ENCODE data around the gene TTC31.

Gene TTC31

GRCh38 chr2:74488643-74489481, 6.0 kb downstream of the TTC31 start:
- Histone ChIP-seq H2AK5ac (ENCODE audit: low read length) (no peak overlapping the region), H2BK5ac (ENCODE audit: low read length) (no peak overlapping the region), H3K79me1 (ENCODE audit: low read length) (no peaks in the 10 kb centered on the region), H3K27ac (ENCODE audit: low read depth, low read length) (no peak overlapping the region), H3K79me2 (ENCODE audit: control insufficient read depth, insufficient read depth, low read length) (no peaks in the 10 kb centered on the region), H3K4me1 (ENCODE audit: control insufficient read depth, low read depth, low read length) (no peaks in the 10 kb centered on the region), H3K9ac (ENCODE audit: low read length) (no peak overlapping the region), H3K36me3 (ENCODE audit: control insufficient read depth, insufficient read depth, low read length) (peaks cover 8% of the 10 kb centered on the region), H3K4ac (ENCODE audit: low read depth, low read length) (no peak overlapping the region), H3K27me3 (ENCODE audit: insufficient read depth, low read length, poor library complexity) (no peaks in the 10 kb centered on the region), H3K56ac (ENCODE audit: low read length) (no peak overlapping the region), H2BK15ac (replicated peaks; ENCODE audit: low read depth) (no peak overlapping the region), H4K8ac (ENCODE audit: low read depth, low read length) (no peak overlapping the region), H4K5ac (ENCODE audit: low read length) (no peak overlapping the region), H3K4me2 (ENCODE audit: low read length) (no peak overlapping the region), H3K4me3 (ENCODE audit: low read length) (no peak overlapping the region), H3K18ac (ENCODE audit: low read length) (no peak overlapping the region), H3K23ac (ENCODE audit: low read length) (no peak overlapping the region), H2BK120ac (ENCODE audit: low read depth, low read length) (no peak overlapping the region)
- no peak for DNase-seq
- no CpG with 5 or more reads among the region's 9 CpGs for WGBS (ENCODE audit: extremely low coverage, insufficient coverage, low lambda C conversion rate)

GRCh38 chr2:74489906-74490305, 7.0 kb downstream of the TTC31 start:
- Histone ChIP-seq H3K4me3 (ENCODE audit: low read length) (no peak overlapping the region), H4K8ac (ENCODE audit: low read depth, low read length) (no peak overlapping the region), H3K56ac (ENCODE audit: low read length) (no peak overlapping the region), H3K27ac (ENCODE audit: low read depth, low read length) (no peak overlapping the region), H3K79me2 (ENCODE audit: control insufficient read depth, insufficient read depth, low read length) (no peaks in the 10 kb centered on the region), H3K18ac (ENCODE audit: low read length) (no peak overlapping the region), H2BK5ac (ENCODE audit: low read length) (no peak overlapping the region), H4K5ac (ENCODE audit: low read length) (no peak overlapping the region), H3K27me3 (ENCODE audit: insufficient read depth, low read length, poor library complexity) (no peaks in the 10 kb centered on the region), H2AK5ac (ENCODE audit: low read length) (no peak overlapping the region), H3K4me1 (ENCODE audit: control insufficient read depth, low read depth, low read length) (no peaks in the 10 kb centered on the region), H3K79me1 (ENCODE audit: low read length) (no peaks in the 10 kb centered on the region), H3K9ac (ENCODE audit: low read length) (no peak overlapping the region), H3K36me3 (ENCODE audit: control insufficient read depth, insufficient read depth, low read length) (peaks cover 8% of the 10 kb centered on the region), H3K4ac (ENCODE audit: low read depth, low read length) (no peak overlapping the region), H2BK15ac (replicated peaks; ENCODE audit: low read depth) (no peak overlapping the region), H3K4me2 (ENCODE audit: low read length) (no peak overlapping the region), H2BK120ac (ENCODE audit: low read depth, low read length) (no peak overlapping the region), H3K23ac (ENCODE audit: low read length) (no peak overlapping the region)
- no CpG with 5 or more reads among the region's 9 CpGs for WGBS (ENCODE audit: extremely low coverage, insufficient coverage, low lambda C conversion rate)
- no peak for DNase-seq

DNA sequence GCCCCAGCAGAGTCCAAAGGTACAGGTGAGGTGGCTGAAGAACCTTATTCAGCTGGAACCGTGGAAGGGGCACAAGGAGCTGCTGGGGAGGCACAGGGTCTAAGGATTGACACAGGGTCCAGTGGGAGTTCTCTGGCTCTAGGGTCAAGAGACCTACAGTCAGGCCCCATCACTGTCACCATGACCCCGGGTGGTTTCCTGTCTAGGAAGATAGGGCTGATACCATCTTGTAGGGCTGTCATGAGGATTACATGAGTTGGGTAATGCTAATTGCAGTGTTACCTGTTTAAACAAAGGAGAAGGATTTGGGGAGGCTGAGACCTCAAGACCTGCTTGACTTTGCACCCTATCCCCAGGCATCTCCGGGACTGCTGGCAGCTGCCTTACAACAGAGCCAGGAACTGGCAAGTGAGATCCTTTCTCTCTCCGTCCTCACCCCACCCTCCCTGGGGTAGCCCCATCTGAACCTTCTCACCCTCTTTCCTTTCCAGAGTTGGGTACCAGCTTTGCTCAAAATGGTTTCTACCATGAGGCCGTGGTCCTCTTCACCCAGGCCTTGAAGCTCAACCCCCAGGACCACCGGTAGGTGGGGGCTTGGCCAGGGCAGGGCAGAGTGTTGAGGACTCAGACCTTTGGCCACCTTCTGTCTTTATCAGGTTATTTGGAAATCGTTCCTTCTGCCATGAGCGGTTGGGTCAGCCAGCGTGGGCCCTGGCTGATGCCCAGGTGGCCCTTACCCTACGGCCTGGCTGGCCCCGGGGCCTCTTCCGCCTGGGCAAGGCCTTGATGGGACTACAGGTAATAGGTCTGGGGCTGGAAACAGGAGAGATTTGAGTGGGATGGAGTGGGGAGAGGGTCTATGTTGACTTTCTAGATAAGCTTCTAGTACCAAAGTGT, 9.0 kb downstream of the TTC31 start:
- H3K79me2 ChIP-seq (ENCODE audit: control insufficient read depth, insufficient read depth, low read length) = no peaks in the 10 kb centered on the region

GRCh38 chr2:74493546-74493945, 10.7 kb downstream of the TTC31 start:
- Histone ChIP-seq H3K4ac (ENCODE audit: low read depth, low read length) (no peak overlapping the region), H3K4me1 (ENCODE audit: control insufficient read depth, low read depth, low read length) (peaks cover 1% of the 10 kb centered on the region), H3K23ac (ENCODE audit: low read length) (no peak overlapping the region), H3K36me3 (ENCODE audit: control insufficient read depth, insufficient read depth, low read length) (peaks cover 8% of the 10 kb centered on the region), H4K8ac (ENCODE audit: low read depth, low read length) (no peak overlapping the region), H2AK5ac (ENCODE audit: low read length) (no peak overlapping the region), H3K27ac (ENCODE audit: low read depth, low read length) (no peak overlapping the region), H3K56ac (ENCODE audit: low read length) (no peak overlapping the region), H2BK120ac (ENCODE audit: low read depth, low read length) (no peak overlapping the region), H3K4me3 (ENCODE audit: low read length) (no peak overlapping the region), H4K5ac (ENCODE audit: low read length) (no peak overlapping the region), H3K4me2 (ENCODE audit: low read length) (no peak overlapping the region), H2BK5ac (ENCODE audit: low read length) (no peak overlapping the region), H3K18ac (ENCODE audit: low read length) (no peak overlapping the region), H3K9ac (ENCODE audit: low read length) (no peak overlapping the region), H3K27me3 (ENCODE audit: insufficient read depth, low read length, poor library complexity) (peaks cover 21% of the 10 kb centered on the region), H2BK15ac (replicated peaks; ENCODE audit: low read depth) (no peak overlapping the region), H3K79me1 (ENCODE audit: low read length) (no peaks in the 10 kb centered on the region), H3K79me2 (ENCODE audit: control insufficient read depth, insufficient read depth, low read length) (no peaks in the 10 kb centered on the region)
- DNase-seq = no peak
- no CpG with 5 or more reads among the region's 3 CpGs for WGBS (ENCODE audit: extremely low coverage, insufficient coverage, low lambda C conversion rate)

More for the DNA sequence above, 9.0 kb downstream of the TTC31 start:
- peaks cover 8% of the 10 kb centered on the region for H3K36me3 ChIP-seq (ENCODE audit: control insufficient read depth, insufficient read depth, low read length)
- no peak for DNase-seq
- H3K23ac ChIP-seq (ENCODE audit: low read length) = no peak overlapping the region
- H3K27ac ChIP-seq (ENCODE audit: low read depth, low read length) = no peak overlapping the region
- peaks cover 5% of the 10 kb centered on the region for H3K27me3 ChIP-seq (ENCODE audit: insufficient read depth, low read length, poor library complexity)
- WGBS (ENCODE audit: extremely low coverage, insufficient coverage, low lambda C conversion rate) = no CpG with 5 or more reads among the region's 12 CpGs
- H2BK120ac ChIP-seq (ENCODE audit: low read depth, low read length) = no peak overlapping the region
- H3K4ac ChIP-seq (ENCODE audit: low read depth, low read length) = no peak overlapping the region
- no peaks in the 10 kb centered on the region for H3K79me1 ChIP-seq (ENCODE audit: low read length)
- no peak overlapping the region for H3K9ac ChIP-seq (ENCODE audit: low read length)
- H2AK5ac ChIP-seq (ENCODE audit: low read length) = no peak overlapping the region
- no peak overlapping the region for H4K5ac ChIP-seq (ENCODE audit: low read length)
- H3K4me2 ChIP-seq (ENCODE audit: low read length) = no peak overlapping the region
- no peaks in the 10 kb centered on the region for H3K4me1 ChIP-seq (ENCODE audit: control insufficient read depth, low read depth, low read length)
- no peak overlapping the region for H2BK15ac ChIP-seq (replicated peaks; ENCODE audit: low read depth)
- no peak overlapping the region for H3K18ac ChIP-seq (ENCODE audit: low read length)
- H3K56ac ChIP-seq (ENCODE audit: low read length) = no peak overlapping the region
- no peak overlapping the region for H4K8ac ChIP-seq (ENCODE audit: low read depth, low read length)
- no peak overlapping the region for H2BK5ac ChIP-seq (ENCODE audit: low read length)
- H3K4me3 ChIP-seq (ENCODE audit: low read length) = no peak overlapping the region

GRCh38 chr2:74495440-74495839, 12.6 kb downstream of the TTC31 start:
- no peak overlapping the region for H2BK120ac ChIP-seq (ENCODE audit: low read depth, low read length)
- H3K27me3 ChIP-seq (ENCODE audit: insufficient read depth, low read length, poor library complexity) = peaks cover 38% of the 10 kb centered on the region
- no peak overlapping the region for H2AK5ac ChIP-seq (ENCODE audit: low read length)

More at GRCh38 chr2:74495440-74495839, 12.6 kb downstream of the TTC31 start:
- Histone ChIP-seq H3K18ac (ENCODE audit: low read length) (no peak overlapping the region), H3K4me2 (ENCODE audit: low read length) (no peak overlapping the region), H3K9ac (ENCODE audit: low read length) (no peak overlapping the region), H4K5ac (ENCODE audit: low read length) (no peak overlapping the region), H3K79me2 (ENCODE audit: control insufficient read depth, insufficient read depth, low read length) (no peaks in the 10 kb centered on the region), H3K56ac (ENCODE audit: low read length) (no peak overlapping the region), H3K79me1 (ENCODE audit: low read length) (no peaks in the 10 kb centered on the region), H3K4me3 (ENCODE audit: low read length) (no peak overlapping the region), H2BK5ac (ENCODE audit: low read length) (no peak overlapping the region), H4K8ac (ENCODE audit: low read depth, low read length) (no peak overlapping the region), H3K23ac (ENCODE audit: low read length) (no peak overlapping the region), H3K36me3 (ENCODE audit: control insufficient read depth, insufficient read depth, low read length) (peaks cover 8% of the 10 kb centered on the region), H3K4ac (ENCODE audit: low read depth, low read length) (no peak overlapping the region), H3K27ac (ENCODE audit: low read depth, low read length) (no peak overlapping the region), H2BK15ac (replicated peaks; ENCODE audit: low read depth) (no peak overlapping the region), H3K4me1 (ENCODE audit: control insufficient read depth, low read depth, low read length) (peaks cover 3% of the 10 kb centered on the region)
- DNase-seq = no peak
- no CpG with 5 or more reads among the region's 1 CpG for WGBS (ENCODE audit: extremely low coverage, insufficient coverage, low lambda C conversion rate)

Measured in mesendoderm (in vitro differentiated cells).